OCI-LY7 (cell line): ENCODE results near the gene TNC. TPM values are rescaled to one million over a fixed set of nuclear protein-coding genes. Genes with fewer than 3 reads are reported as not detected.

Experiments
- BruUV-seq: library from RNA; stranded (reverse); fragments of 400-500 nt; replicated peaks from 2 replicates; lab custom pipeline; 2021; lab: Mats Ljungman, UMichigan
- CTCF ChIA-PET: fragments of 300-600 bp; sonication (Branson Sonifier 250); formaldehyde crosslinking; loops from one replicate; lab custom pipeline; 2022; ENCODE audit warnings: antibody characterized with exemption; ENCODE audit not compliant: unreplicated experiment; lab: Charles Lee
- POLR2A ChIA-PET: fragments of 300-600 bp; sonication (Branson Sonifier 250); formaldehyde crosslinking; loops from one replicate; lab custom pipeline; 2022; ENCODE audit warnings: antibody characterized with exemption; lab: Charles Lee
- DNase-seq: peaks from one replicate; pipeline ENCODE4 v3.0.0-alpha.2; 2015; ENCODE audit warnings: low spot score
- H2AFZ ChIP-seq: fragments of 200-600 bp; sonication (generic), shearing (Covaris generic); 2 replicates; pipeline ENCODE4 v1.6.1; 2014; ENCODE audit warnings: mild to moderate bottlenecking, antibody characterized with exemption, low read length, moderate library complexity
- H3K27ac ChIP-seq: fragments of 200-600 bp; sonication (generic); 2 replicates; pipeline ENCODE4 v1.5.1; 2014; ENCODE audit warnings: mixed run types, low read depth, mild to moderate bottlenecking, moderate library complexity, low read length, inconsistent platforms; ENCODE audit not compliant: poor library complexity, severe bottlenecking
- H3K36me3 ChIP-seq: fragments of 200-600 bp; sonication (generic); 2 replicates; pipeline ENCODE4 v1.6.1; 2014; ENCODE audit warnings: mild to moderate bottlenecking, antibody characterized with exemption, low read length, moderate library complexity, mixed read lengths; ENCODE audit not compliant: insufficient read depth
- H3K4me1 ChIP-seq: fragments of 200-600 bp; sonication (generic); 2 replicates; pipeline ENCODE4 v1.5.1; 2014; ENCODE audit warnings: mild to moderate bottlenecking, low read length; ENCODE audit not compliant: insufficient read depth, poor library complexity, severe bottlenecking
- H3K4me2 ChIP-seq: fragments of 200-600 bp; sonication (generic); 2 replicates; pipeline ENCODE4 v1.6.1; 2014; ENCODE audit warnings: mild to moderate bottlenecking, low read length
- H3K4me3 ChIP-seq: fragments of 200-600 bp; sonication (generic); 2 replicates; pipeline ENCODE4 v1.5.1; 2014; ENCODE audit warnings: mild to moderate bottlenecking, low read depth, low read length; ENCODE audit not compliant: poor library complexity, severe bottlenecking
- H3K79me2 ChIP-seq: fragments of 200-600 bp; sonication (generic); 2 replicates; pipeline ENCODE4 v1.6.1; 2016; ENCODE audit warnings: low read depth, mild to moderate bottlenecking, low read length, moderate library complexity, mixed read lengths; ENCODE audit not compliant: insufficient read depth
- H3K9me2 ChIP-seq: fragments of 200-600 bp; sonication (generic); 2 replicates; pipeline ENCODE4 v1.6.1; 2016; ENCODE audit warnings: mild to moderate bottlenecking, low read length, mixed read lengths; ENCODE audit not compliant: insufficient read depth
- H3K9me3 ChIP-seq: fragments of 200-600 bp; sonication (generic); 2 replicates; pipeline ENCODE4 v1.6.1; 2014; ENCODE audit warnings: mild to moderate bottlenecking, mixed run types, low read length, mixed read lengths
- H4K20me1 ChIP-seq: fragments of 200-600 bp; sonication (generic); 2 replicates; pipeline ENCODE4 v1.6.1; 2014; ENCODE audit warnings: mild to moderate bottlenecking, antibody characterized with exemption, low read length, moderate library complexity, mixed read lengths; ENCODE audit not compliant: insufficient read depth
- EZH2phosphoT487 ChIP-seq: fragments of 200-600 bp; sonication (generic); IDR thresholded peaks from 2 replicates; pipeline ENCODE4 v1.6.1; 2018; ENCODE audit warnings: low read depth, borderline replicate concordance, mild to moderate bottlenecking, mixed run types, antibody characterized with exemption, low read length, moderate library complexity, mixed read lengths
- intact Hi-C: fragments of 100-400 bp; cut with micrococcal nuclease; formaldehyde crosslinking; loops from one replicate; pipeline ENCODE4 v1.10.0; 2022; ENCODE audit not compliant: unreplicated experiment
- total RNA-seq, 2 experiments: library from RNA; depleted of rRNA in 1 of 2; stranded (reverse); fragments of >200 nt in 1 of 2; shearing (Covaris generic) in 1 of 2; gene quantifications; 2 replicates each; pipeline ENCODE4 v1.2.3, GENCODE V29; 2014 to 2022
- TF ChIP-seq, protein P1 (sequence below): fragments of 200-600 bp; sonication (generic); conservative IDR thresholded peaks from 2 replicates; pipeline ENCODE4 v1.5.1; 2014; ENCODE audit warnings: mild to moderate bottlenecking, antibody characterized with exemption, low read length, moderate library complexity, mixed read lengths

The TNC gene
- total RNA-seq, 2 experiments from 2014 or later, result not detected

DNA sequence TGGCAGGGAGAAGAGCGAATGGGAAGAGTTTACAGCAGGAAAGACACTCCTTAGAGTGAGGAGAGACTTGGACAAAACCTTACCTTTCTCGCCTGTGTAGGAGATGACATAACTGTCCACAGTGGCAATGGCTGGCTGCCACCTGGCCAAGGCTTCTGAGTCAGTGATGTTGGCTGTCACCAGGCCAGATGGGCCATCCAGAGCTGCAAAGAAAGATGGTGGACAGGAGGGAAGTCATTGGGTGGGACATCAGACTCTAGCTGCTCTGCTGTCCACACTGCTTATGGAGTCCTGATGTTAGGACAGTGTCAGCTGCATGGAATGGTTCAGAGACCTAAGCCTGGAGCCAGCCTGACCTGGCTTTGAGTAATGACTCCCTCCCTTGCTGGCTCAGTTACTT is 79.8 kb downstream of the TNC start:
- Histone ChIP-seq H4K20me1 (no peaks in the 10 kb centered on the region), H2AFZ (no peak overlapping the region), H3K79me2 (no peaks in the 10 kb centered on the region), H3K4me1 (no peaks in the 10 kb centered on the region), H3K4me3 (no peak overlapping the region), H3K36me3 (no peaks in the 10 kb centered on the region), H3K9me2 (no peaks in the 10 kb centered on the region), H3K27ac (no peak overlapping the region), H3K4me2 (no peak overlapping the region), H3K9me3 (no peaks in the 10 kb centered on the region)
- intact Hi-C loops, result no loop called here
- DNase-seq, result no peak
- ChIA-PET CTCF (no interaction called here), POLR2A (no interaction called here)
- no TSS peak for BruUV-seq
- no peak for TF ChIP-seq EZH2phosphoT487
- TF ChIP-seq, protein P1, sequence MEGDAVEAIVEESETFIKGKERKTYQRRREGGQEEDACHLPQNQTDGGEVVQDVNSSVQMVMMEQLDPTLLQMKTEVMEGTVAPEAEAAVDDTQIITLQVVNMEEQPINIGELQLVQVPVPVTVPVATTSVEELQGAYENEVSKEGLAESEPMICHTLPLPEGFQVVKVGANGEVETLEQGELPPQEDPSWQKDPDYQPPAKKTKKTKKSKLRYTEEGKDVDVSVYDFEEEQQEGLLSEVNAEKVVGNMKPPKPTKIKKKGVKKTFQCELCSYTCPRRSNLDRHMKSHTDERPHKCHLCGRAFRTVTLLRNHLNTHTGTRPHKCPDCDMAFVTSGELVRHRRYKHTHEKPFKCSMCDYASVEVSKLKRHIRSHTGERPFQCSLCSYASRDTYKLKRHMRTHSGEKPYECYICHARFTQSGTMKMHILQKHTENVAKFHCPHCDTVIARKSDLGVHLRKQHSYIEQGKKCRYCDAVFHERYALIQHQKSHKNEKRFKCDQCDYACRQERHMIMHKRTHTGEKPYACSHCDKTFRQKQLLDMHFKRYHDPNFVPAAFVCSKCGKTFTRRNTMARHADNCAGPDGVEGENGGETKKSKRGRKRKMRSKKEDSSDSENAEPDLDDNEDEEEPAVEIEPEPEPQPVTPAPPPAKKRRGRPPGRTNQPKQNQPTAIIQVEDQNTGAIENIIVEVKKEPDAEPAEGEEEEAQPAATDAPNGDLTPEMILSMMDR, result no peak

DNA sequence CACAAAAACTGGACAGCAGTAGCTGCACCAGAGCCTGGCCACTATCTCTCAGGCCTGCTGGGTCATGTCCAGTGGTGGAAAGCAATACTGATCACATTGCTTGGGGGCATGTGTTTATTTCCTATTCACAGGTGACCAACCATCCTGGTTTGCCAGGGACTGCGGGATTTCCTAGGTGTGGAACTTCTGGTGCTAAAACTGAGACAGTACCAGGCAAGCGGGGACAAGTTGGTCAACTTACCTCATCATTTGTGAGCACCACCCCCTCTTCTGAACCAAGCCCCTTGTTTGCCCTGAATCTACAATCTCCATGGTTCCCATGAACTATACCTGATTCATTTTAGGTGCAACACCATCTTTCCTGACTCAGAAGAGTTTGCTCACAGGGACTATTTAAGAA is 81.3 kb downstream of the TNC start:
- TF ChIP-seq, protein P1, result no peak
- TF ChIP-seq EZH2phosphoT487, result no peak
- Histone ChIP-seq H3K9me3 (no peaks in the 10 kb centered on the region), H3K9me2 (no peaks in the 10 kb centered on the region), H3K4me1 (no peaks in the 10 kb centered on the region), H2AFZ (no peak overlapping the region), H3K36me3 (no peaks in the 10 kb centered on the region), H3K79me2 (no peaks in the 10 kb centered on the region), H3K4me2 (no peak overlapping the region), H3K4me3 (no peak overlapping the region), H4K20me1 (no peaks in the 10 kb centered on the region), H3K27ac (no peak overlapping the region)
- no TSS peak for BruUV-seq
- no peak for DNase-seq
- intact Hi-C loops, result no loop called here
- ChIA-PET CTCF (no interaction called here), POLR2A (no interaction called here)

DNA sequence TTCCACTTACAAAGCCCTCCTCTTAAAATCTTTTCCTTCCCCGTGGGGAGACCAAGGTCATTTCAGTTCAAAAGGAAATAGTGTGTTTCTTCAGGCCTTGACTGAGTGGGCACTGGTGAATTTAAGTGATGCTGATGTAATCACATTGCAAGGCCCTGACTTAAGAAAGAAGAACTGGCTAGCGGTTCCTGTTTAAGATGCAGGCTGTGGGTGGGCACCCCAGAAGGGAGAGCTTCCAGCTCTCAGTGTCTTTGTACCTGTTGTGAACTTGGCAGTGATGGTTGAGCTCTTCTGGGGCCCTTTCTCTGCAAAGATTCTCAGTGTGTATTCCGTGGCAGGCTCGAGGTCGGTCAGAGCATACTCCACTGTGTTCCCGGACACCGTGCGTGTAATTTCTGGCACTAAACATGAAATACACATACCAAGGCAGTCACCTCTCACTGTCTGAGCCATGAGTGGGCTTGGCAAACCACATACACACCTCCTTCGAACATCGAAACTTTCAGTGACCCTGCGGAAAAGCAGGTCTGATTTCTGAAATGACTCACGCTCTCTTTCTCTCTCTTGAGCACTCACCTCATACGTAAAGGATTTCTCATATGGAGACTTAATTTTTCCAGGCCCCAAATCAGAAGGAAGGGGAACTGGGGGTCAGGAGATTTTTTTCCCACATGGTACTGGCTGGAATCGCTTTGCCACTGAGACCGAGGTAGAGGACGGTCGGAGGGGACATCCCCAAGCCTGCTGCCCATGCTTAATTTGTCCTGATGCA is 81.9 kb downstream of the TNC start:
- no peaks in the 10 kb centered on the region for H3K79me2 ChIP-seq
- H3K4me1 ChIP-seq, result no peaks in the 10 kb centered on the region
- H3K27ac ChIP-seq, result no peak overlapping the region
- BruUV-seq, result no TSS peak
- H3K9me2 ChIP-seq, result no peaks in the 10 kb centered on the region
- ChIA-PET CTCF (no interaction called here), POLR2A (no interaction called here)
- H2AFZ ChIP-seq, result no peak overlapping the region
- H3K9me3 ChIP-seq, result no peaks in the 10 kb centered on the region
- intact Hi-C loops, result no loop called here
- H4K20me1 ChIP-seq, result no peaks in the 10 kb centered on the region
- no peak for DNase-seq
- no peak overlapping the region for H3K4me3 ChIP-seq
- no peaks in the 10 kb centered on the region for H3K36me3 ChIP-seq
- no peak overlapping the region for H3K4me2 ChIP-seq
- TF ChIP-seq, protein P1, result no peak
- no peak for TF ChIP-seq EZH2phosphoT487
